Measurements from ENCODE around the gene PROSER3. TPM values are rescaled to one million over a fixed set of nuclear protein-coding genes. Genes with fewer than 3 reads are reported as not detected.

Gene PROSER3
- total RNA-seq (2014; rRNA removed; shearing (Covaris generic)) (14.7 and 28.0 TPM in 2 replicates), polyA plus RNA-seq (2016; fragmentation: Nextera tagmentation; extraction: Ambion mirVana) (21.8 and 24.1 TPM in 2 replicates)
- long read RNA-seq, partial matches to known transcripts: 1 of 2 reads
- long read RNA-seq, other reads (novel, unspliced or antisense): 1 of 2 reads

DNA sequence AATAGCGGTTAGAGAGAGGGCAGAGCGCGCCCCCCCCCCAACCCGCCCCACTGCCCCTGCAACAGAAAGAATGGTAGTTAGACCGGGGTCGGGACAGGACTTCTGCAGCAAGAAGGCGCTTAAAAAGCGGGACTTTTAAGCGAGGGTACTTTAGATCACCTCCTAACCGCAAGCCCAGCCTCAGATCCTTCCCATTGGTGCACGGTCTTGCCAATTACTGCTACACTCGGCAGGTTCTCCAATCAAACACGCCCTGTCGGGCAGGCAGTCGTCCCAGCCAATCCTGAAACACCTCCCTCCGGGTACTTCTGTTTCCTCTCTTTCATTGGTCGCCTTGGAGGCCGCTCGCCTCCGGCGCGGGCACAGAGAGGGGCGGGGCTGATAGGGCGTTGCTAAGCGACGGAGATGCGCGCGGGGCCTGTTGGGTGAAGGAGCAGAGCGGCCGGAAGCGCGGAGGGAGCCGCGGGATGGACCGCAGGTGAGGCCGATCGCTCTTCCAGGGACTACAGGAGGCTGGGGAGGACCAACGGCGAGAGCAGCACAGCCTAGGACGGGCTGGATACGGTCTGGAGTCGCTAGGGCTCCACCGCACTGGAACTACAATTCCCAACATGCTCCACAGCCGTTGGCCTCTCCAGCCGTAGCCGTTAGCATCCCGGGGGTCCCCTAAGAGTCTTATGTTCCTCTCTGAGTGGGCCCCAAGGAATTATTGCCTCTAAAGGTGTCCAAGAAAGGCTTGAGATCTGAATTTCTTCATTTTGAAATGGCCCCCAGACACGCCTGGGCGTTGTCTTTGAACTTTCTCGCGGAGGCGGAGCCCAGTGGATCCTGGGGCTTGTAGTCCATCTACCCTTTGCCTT is at the start of gene PROSER3:
TSS of gene PROSER3 (plus strand) at position 428 of the 860 bp plus-strand sequence. CDS start at position 468, 40 bp downstream.
- Histone ChIP-seq H3K4me1 (ENCODE audit: insufficient read depth) (peaks cover 4% of the 10 kb centered on the region), H2AFZ (peak within 1 kb of the TSS; percentile 92), H3F3A (replicated peaks; ENCODE audit: low read depth) (peaks cover 9% of the 10 kb centered on the region; the same call in 1 of the 2 replicates), H3K4me3 (peak within 1 kb of the TSS; percentile 94), H3K4me2 (peak within 1 kb of the TSS; percentile 93), H3K27ac (ENCODE audit: low read depth) (peak within 1 kb of the TSS; percentile 59), H3K79me2 (replicated peaks; ENCODE audit: insufficient read depth) (peaks cover 13% of the 10 kb centered on the region), H3K36me3 (ENCODE audit: insufficient read depth) (peaks cover 6% of the 10 kb centered on the region; the same call in 1 of the 2 replicates), H4K20me1 (replicated peaks; ENCODE audit: insufficient read depth) (peaks cover 3% of the 10 kb centered on the region), H3K27me3 (ENCODE audit: insufficient read depth) (peaks cover 28% of the 10 kb centered on the region), H3K9me2 (ENCODE audit: insufficient read depth) (no peaks in the 10 kb centered on the region)
- Mint-ChIP-seq H3K4me3 (peak within 1 kb of the TSS; percentile 83), H3K36me3 (ENCODE audit: low read depth) (peaks cover 27% of the 10 kb centered on the region), H3K9me3 (no peaks in the 10 kb centered on the region; the same call in 2 of the 3 replicates), H3K27me3 (ENCODE audit: insufficient read depth, low read depth, poor library complexity) (peaks cover 37% of the 10 kb centered on the region), H3K4me1 (peaks cover 15% of the 10 kb centered on the region), H3K27ac (peak within 1 kb of the TSS; percentile 93)
- DNase-seq (ENCODE audit: low spot score) (peak; percentile 99), ATAC-seq (peak; percentile 89)
- TF ChIP-seq POLR2AphosphoS5 (IDR thresholded peaks at IDR 0.05; ENCODE audit: low read depth) (peak; percentile 82), CREB1 (CRISPR knock-in tag; IDR thresholded peaks at IDR 0.05; ENCODE audit: low read depth) (peak; percentile 71), REST (IDR thresholded peaks at IDR 0.05; ENCODE audit: unreplicated experiment) (no peak), ETS1 (IDR thresholded peaks at IDR 0.05) (peak; percentile 73)

DNA sequence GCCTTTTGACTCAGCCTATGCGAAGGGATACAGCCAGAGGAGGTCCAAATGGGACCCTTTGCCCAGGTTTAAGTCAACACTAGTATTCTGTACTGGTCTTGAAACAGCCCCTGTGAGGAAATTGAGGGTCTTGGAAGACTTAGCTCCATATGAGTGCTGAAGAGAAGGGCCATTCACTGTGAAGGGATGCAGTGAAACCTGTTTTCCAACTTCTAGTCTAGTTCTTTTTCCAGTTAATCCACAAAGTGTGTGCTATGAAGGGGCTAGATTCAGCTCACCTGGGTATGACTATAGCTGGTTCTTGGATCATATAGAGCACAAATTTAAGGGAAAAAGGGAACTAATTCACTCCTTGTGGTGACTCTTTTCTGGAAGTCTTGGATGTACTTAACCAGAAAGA is 49.6 kb upstream of the PROSER3 start:
- no peaks in the 10 kb centered on the region for H3K79me2 ChIP-seq (replicated peaks; ENCODE audit: insufficient read depth)
- DNase-seq (ENCODE audit: low spot score) (no peak), ATAC-seq (no peak)
- Mint-ChIP-seq H3K36me3 (ENCODE audit: low read depth) (no peaks in the 10 kb centered on the region), H3K27ac (no peak overlapping the region), H3K4me3 (no peak overlapping the region), H3K9me3 (peaks cover 5% of the 10 kb centered on the region; the same call in 2 of the 3 replicates), H3K4me1 (peaks cover 21% of the 10 kb centered on the region; the same call in 2 of the 3 replicates), H3K27me3 (ENCODE audit: insufficient read depth, low read depth, poor library complexity) (peaks cover 29% of the 10 kb centered on the region)
- H3K9me2 ChIP-seq (ENCODE audit: insufficient read depth): no peaks in the 10 kb centered on the region
- H3K4me1 ChIP-seq (ENCODE audit: insufficient read depth): peaks cover 20% of the 10 kb centered on the region
- H3K4me2 ChIP-seq: no peak overlapping the region
- no peaks in the 10 kb centered on the region; the same call in 1 of the 2 replicates for H4K20me1 ChIP-seq (replicated peaks; ENCODE audit: insufficient read depth)
- no peak for TF ChIP-seq CREB1 (CRISPR knock-in tag; IDR thresholded peaks at IDR 0.05; ENCODE audit: low read depth)
- no peak overlapping the region for H3K4me3 ChIP-seq
- peaks cover 17% of the 10 kb centered on the region for H3K27me3 ChIP-seq (ENCODE audit: insufficient read depth)
- no peak overlapping the region for H3K27ac ChIP-seq (ENCODE audit: low read depth)
- H3K36me3 ChIP-seq (ENCODE audit: insufficient read depth): no peaks in the 10 kb centered on the region
- H2AFZ ChIP-seq: no peak overlapping the region
- H3F3A ChIP-seq (replicated peaks; ENCODE audit: low read depth): no peaks in the 10 kb centered on the region

Measured in GM23338 (cell line).